ENCODE results near the gene PRKCA. TPM values are rescaled to one million over a fixed set of nuclear protein-coding genes. Genes with fewer than 3 reads are reported as not detected.

Gene PRKCA
- total RNA-seq, 3 donors from 2014 or later = 5.1 to 10.5 (median 6.6) TPM

DNA sequence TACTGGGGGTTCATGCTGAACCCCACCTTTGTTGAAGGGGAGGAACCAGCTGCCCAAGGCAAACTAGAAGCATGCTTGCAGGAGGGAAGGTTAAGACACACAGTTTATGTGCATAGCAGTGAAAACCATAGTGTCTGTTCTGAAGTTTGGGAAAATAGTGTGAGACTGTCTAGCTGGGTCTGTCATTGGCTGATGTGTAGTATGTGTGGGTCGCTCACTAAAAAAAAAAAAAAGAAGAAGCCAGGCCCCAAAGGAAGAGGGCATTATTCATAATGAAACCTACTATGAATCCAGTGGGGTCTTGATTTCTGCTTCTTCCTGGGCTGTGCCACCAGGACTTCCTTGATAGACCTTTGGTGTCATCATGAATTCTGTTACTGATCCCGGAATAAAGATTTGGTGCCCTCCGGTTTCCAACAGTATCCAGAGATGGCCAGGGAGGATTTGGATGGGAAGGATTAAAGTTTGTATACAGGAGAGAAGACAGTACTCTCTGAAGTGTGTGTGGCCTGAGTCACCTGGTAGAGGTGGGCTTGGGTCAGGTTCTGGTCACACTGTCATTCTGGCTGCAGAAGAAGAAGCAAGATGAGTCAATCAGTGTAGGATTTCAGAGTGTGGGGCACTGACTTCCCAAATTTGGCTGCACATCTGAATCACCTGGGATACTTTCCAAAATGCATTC is 220.3 kb downstream of the PRKCA start:
- TF ChIP-seq, protein P1, sequence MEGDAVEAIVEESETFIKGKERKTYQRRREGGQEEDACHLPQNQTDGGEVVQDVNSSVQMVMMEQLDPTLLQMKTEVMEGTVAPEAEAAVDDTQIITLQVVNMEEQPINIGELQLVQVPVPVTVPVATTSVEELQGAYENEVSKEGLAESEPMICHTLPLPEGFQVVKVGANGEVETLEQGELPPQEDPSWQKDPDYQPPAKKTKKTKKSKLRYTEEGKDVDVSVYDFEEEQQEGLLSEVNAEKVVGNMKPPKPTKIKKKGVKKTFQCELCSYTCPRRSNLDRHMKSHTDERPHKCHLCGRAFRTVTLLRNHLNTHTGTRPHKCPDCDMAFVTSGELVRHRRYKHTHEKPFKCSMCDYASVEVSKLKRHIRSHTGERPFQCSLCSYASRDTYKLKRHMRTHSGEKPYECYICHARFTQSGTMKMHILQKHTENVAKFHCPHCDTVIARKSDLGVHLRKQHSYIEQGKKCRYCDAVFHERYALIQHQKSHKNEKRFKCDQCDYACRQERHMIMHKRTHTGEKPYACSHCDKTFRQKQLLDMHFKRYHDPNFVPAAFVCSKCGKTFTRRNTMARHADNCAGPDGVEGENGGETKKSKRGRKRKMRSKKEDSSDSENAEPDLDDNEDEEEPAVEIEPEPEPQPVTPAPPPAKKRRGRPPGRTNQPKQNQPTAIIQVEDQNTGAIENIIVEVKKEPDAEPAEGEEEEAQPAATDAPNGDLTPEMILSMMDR (IDR thresholded peaks at IDR 0.05) = no peak
- TF ChIP-seq POLR2AphosphoS5 (IDR thresholded peaks at IDR 0.05) (no peak), POLR2A (IDR thresholded peaks at IDR 0.05) (no peak)
- Histone ChIP-seq H3K27me3 (no peaks in the 10 kb centered on the region), H3K9me3 (no peaks in the 10 kb centered on the region), H3K4me3 (no peak overlapping the region), H3K27ac (no peak overlapping the region), H3K36me3 (no peaks in the 10 kb centered on the region), H3K4me1 (no peaks in the 10 kb centered on the region)
- intact Hi-C loops (cut with DNase I; ENCODE audit: low total_unique reads) = no loop called here
- no peak for DNase-seq (ENCODE audit: low spot score in 2 of 2)

DNA sequence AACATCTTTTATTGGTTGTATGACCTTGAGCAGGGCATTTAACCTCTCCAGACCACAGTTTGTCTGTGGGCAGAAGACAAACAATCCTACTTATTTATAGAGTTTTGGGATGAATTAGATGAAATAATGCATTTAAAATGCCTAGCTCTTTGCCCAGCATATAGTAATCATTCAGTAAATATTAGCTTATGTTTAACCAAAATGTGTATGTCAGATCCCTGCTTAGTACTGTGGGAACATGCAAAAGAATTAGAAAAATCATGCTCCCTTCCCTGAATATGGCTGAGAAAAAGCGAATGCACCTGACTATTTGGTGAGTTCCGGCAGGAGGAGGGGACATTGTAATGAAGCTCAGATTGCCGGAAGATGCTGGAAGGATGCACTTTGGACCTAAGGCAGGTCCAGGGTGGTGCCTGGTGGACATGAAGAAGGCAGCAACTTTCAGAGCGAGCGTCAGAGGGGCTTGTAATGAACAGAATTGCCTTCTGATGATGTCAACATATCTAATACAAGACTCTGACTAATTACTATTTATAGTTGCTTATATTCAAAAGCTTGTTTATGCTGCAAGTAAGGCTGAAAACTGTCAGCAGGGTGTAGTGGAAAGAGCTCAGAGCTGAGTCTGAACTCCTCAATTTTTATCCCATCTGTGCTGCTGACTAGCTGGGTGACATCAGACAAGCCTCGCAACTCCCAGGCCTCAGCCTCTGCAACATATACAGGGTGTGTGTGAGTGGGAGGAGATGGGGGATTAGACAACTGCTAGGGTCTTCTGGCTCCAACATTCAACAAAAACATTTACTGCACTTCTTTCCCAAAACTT is 221.2 kb downstream of the PRKCA start:
- Histone ChIP-seq H3K36me3 (no peaks in the 10 kb centered on the region), H3K4me3 (no peak overlapping the region), H3K27me3 (no peaks in the 10 kb centered on the region), H3K27ac (no peak overlapping the region), H3K4me1 (no peaks in the 10 kb centered on the region), H3K9me3 (no peaks in the 10 kb centered on the region)
- TF ChIP-seq POLR2A (IDR thresholded peaks at IDR 0.05) (no peak), POLR2AphosphoS5 (IDR thresholded peaks at IDR 0.05) (no peak)
- TF ChIP-seq, protein P1 (IDR thresholded peaks at IDR 0.05) = no peak
- DNase-seq (ENCODE audit: low spot score in 2 of 2) = no peak
- intact Hi-C loops (cut with DNase I; ENCODE audit: low total_unique reads) = no loop called here

- intact Hi-C loops (cut with DNase I; ENCODE audit: low total_unique reads) = no loop called here
- no peak overlapping the region for H3K27ac ChIP-seq
- DNase-seq (ENCODE audit: low spot score in 2 of 2) = no peak
These were observed 222.5 kb downstream of the PRKCA start for GRCh38 chr17:66524877-66525276.

GRCh38 chr17:66525338-66525737 is 222.9 kb downstream of the PRKCA start:
- TF ChIP-seq, protein P1 (IDR thresholded peaks at IDR 0.05) = no peak
- TF ChIP-seq POLR2A (IDR thresholded peaks at IDR 0.05) (no peak), POLR2AphosphoS5 (IDR thresholded peaks at IDR 0.05) (no peak)

More at GRCh38 chr17:66524877-66525276, 222.5 kb downstream of the PRKCA start:
- H3K9me3 ChIP-seq = no peaks in the 10 kb centered on the region
- no peaks in the 10 kb centered on the region for H3K27me3 ChIP-seq
- TF ChIP-seq POLR2A (IDR thresholded peaks at IDR 0.05) = no peak
- TF ChIP-seq, protein P1 (IDR thresholded peaks at IDR 0.05) = no peak
- no peak for TF ChIP-seq POLR2AphosphoS5 (IDR thresholded peaks at IDR 0.05)
- H3K36me3 ChIP-seq = no peaks in the 10 kb centered on the region
- H3K4me1 ChIP-seq = no peaks in the 10 kb centered on the region
- no peak overlapping the region for H3K4me3 ChIP-seq

GRCh38 chr17:66526827-66527226 is 224.4 kb downstream of the PRKCA start:
- no peaks in the 10 kb centered on the region for H3K9me3 ChIP-seq
- no peak for DNase-seq (ENCODE audit: low spot score in 2 of 2)
- TF ChIP-seq POLR2AphosphoS5 (IDR thresholded peaks at IDR 0.05) (no peak), POLR2A (IDR thresholded peaks at IDR 0.05) (no peak)
- TF ChIP-seq, protein P1 (IDR thresholded peaks at IDR 0.05) = no peak
- no peak overlapping the region for H3K27ac ChIP-seq
- H3K27me3 ChIP-seq = no peaks in the 10 kb centered on the region
- intact Hi-C loops (cut with DNase I; ENCODE audit: low total_unique reads) = no loop called here
- H3K4me3 ChIP-seq = no peak overlapping the region
- H3K4me1 ChIP-seq = no peaks in the 10 kb centered on the region
- H3K36me3 ChIP-seq = no peaks in the 10 kb centered on the region

More at GRCh38 chr17:66525338-66525737, 222.9 kb downstream of the PRKCA start:
- H3K36me3 ChIP-seq = no peaks in the 10 kb centered on the region
- H3K4me3 ChIP-seq = no peak overlapping the region
- no peaks in the 10 kb centered on the region for H3K27me3 ChIP-seq
- H3K9me3 ChIP-seq = no peaks in the 10 kb centered on the region
- no peak for DNase-seq (ENCODE audit: low spot score in 2 of 2)
- intact Hi-C loops (cut with DNase I; ENCODE audit: low total_unique reads) = no loop called here
- H3K4me1 ChIP-seq = no peaks in the 10 kb centered on the region
- no peak overlapping the region for H3K27ac ChIP-seq
